HG03108 (cell line): ENCODE measurements around the gene IL1RAPL1.
"Not testable (repeated sequence)": the region's sequence is repeated elsewhere in the genome, so short reads cannot be mapped to it uniquely, and the experiment has no call there.

Experiments
- ATAC-seq: cut with Tn5 transposase; IDR thresholded peaks from one replicate; pipeline ENCODE4 v1.9.1; 2021; ENCODE audit warnings: moderate library complexity; ENCODE audit not compliant: unreplicated experiment

Gene IL1RAPL1

GRCh38 chrX:28766561-28766960 is 179.3 kb downstream of the IL1RAPL1 start:
- ATAC-seq, result not testable (repeated sequence)

- no peak for ATAC-seq
Observed at GRCh38 chrX:28773807-28774206, 186.6 kb downstream of the IL1RAPL1 start.

- no peak for ATAC-seq
Observed at GRCh38 chrX:28787206-28787605, 200.0 kb downstream of the IL1RAPL1 start.

- ATAC-seq, result not testable (repeated sequence)
Observed at GRCh38 chrX:28800671-28801070, 213.4 kb downstream of the IL1RAPL1 start.

GRCh38 chrX:28802625-28803024 is 215.4 kb downstream of the IL1RAPL1 start:
- no peak for ATAC-seq

- ATAC-seq, result no peak
Observed at GRCh38 chrX:28835991-28836390, 248.7 kb downstream of the IL1RAPL1 start.

- no peak for ATAC-seq
Observed at GRCh38 chrX:28843817-28844216, 256.6 kb downstream of the IL1RAPL1 start.

GRCh38 chrX:28847423-28847822 is 260.2 kb downstream of the IL1RAPL1 start:
- ATAC-seq, result no peak

- no peak for ATAC-seq
Observed at GRCh38 chrX:28848707-28849106, 261.5 kb downstream of the IL1RAPL1 start.

- no peak for ATAC-seq
Observed at GRCh38 chrX:28850955-28851354, 263.7 kb downstream of the IL1RAPL1 start.

GRCh38 chrX:28851871-28852270 is 264.6 kb downstream of the IL1RAPL1 start:
- ATAC-seq, result no peak

- ATAC-seq, result no peak
Observed at GRCh38 chrX:28854637-28855036, 267.4 kb downstream of the IL1RAPL1 start.

GRCh38 chrX:28876408-28876807 is 289.2 kb downstream of the IL1RAPL1 start:
- ATAC-seq, result no peak

GRCh38 chrX:28876901-28877300 is 289.7 kb downstream of the IL1RAPL1 start:
- no peak for ATAC-seq

GRCh38 chrX:28880136-28880535 is 292.9 kb downstream of the IL1RAPL1 start:
- no peak for ATAC-seq

GRCh38 chrX:28884823-28885222 is 297.6 kb downstream of the IL1RAPL1 start:
- no peak for ATAC-seq

- ATAC-seq, result no peak
Observed at GRCh38 chrX:28888416-28888815, 301.2 kb downstream of the IL1RAPL1 start.

GRCh38 chrX:28889591-28890090 is 302.4 kb downstream of the IL1RAPL1 start:
- no peak for ATAC-seq

GRCh38 chrX:28901637-28902036 is 314.4 kb downstream of the IL1RAPL1 start:
- ATAC-seq, result no peak

GRCh38 chrX:28910487-28910886 is 323.2 kb downstream of the IL1RAPL1 start:
- no peak for ATAC-seq

- ATAC-seq, result no peak
Observed at GRCh38 chrX:28920153-28920943, 333.1 kb downstream of the IL1RAPL1 start.

GRCh38 chrX:28922106-28922505 is 334.9 kb downstream of the IL1RAPL1 start:
- ATAC-seq, result no peak

GRCh38 chrX:28946846-28947245 is 359.6 kb downstream of the IL1RAPL1 start:
- ATAC-seq, result no peak
